ENCODE results near the gene UQCRH. TPM values are rescaled to one million over a fixed set of nuclear protein-coding genes. Genes with fewer than 3 reads are reported as not detected.
"Not testable (repeated sequence)": the region's sequence is repeated elsewhere in the genome, so short reads cannot be mapped to it uniquely, and the experiment has no call there.

Gene UQCRH
- total RNA-seq, 4 donors from 2014 or later, result 329 to 618 (median 564) TPM

DNA sequence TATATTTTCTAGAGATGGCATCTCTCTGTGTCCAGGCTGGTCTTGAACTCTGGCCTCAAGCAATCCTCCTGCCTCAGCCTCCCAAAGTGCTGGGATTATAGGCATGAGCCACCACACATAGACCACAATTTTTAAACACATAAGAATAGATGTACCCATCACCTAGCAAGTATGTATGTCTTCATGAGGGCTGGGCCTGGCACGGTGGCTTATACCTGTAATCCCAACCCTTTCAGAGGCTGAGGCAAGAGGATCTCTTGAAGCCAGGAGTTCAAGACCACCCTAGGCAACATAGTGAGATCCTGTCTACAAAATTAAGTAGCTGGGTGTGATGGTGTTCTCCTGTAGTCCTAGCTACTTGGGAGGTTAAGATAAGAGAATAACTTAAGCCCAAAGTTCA lies 13.8 kb downstream of the UQCRH start:
- Histone ChIP-seq H3K4me3 (no peak overlapping the region), H3K27me3 (no peaks in the 10 kb centered on the region), H3K27ac (no peak overlapping the region), H3K9me3 (no peaks in the 10 kb centered on the region), H3K36me3 (peaks cover 8 to 61% (median 19%) of the 10 kb centered on the region in 3 donors), H3K4me1 (no peaks in the 10 kb centered on the region)
- TF ChIP-seq POLR2A (IDR thresholded peaks at IDR 0.05), result no peak
- TF ChIP-seq, protein P1, sequence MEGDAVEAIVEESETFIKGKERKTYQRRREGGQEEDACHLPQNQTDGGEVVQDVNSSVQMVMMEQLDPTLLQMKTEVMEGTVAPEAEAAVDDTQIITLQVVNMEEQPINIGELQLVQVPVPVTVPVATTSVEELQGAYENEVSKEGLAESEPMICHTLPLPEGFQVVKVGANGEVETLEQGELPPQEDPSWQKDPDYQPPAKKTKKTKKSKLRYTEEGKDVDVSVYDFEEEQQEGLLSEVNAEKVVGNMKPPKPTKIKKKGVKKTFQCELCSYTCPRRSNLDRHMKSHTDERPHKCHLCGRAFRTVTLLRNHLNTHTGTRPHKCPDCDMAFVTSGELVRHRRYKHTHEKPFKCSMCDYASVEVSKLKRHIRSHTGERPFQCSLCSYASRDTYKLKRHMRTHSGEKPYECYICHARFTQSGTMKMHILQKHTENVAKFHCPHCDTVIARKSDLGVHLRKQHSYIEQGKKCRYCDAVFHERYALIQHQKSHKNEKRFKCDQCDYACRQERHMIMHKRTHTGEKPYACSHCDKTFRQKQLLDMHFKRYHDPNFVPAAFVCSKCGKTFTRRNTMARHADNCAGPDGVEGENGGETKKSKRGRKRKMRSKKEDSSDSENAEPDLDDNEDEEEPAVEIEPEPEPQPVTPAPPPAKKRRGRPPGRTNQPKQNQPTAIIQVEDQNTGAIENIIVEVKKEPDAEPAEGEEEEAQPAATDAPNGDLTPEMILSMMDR (IDR thresholded peaks at IDR 0.05), result no peak
- WGBS, 2 donors, result 75 to 100% methylated on average over 1 of the region's 1 CpG
- intact Hi-C loops (cut with DNase I), result no loop called here
- DNase-seq, result no peak

DNA sequence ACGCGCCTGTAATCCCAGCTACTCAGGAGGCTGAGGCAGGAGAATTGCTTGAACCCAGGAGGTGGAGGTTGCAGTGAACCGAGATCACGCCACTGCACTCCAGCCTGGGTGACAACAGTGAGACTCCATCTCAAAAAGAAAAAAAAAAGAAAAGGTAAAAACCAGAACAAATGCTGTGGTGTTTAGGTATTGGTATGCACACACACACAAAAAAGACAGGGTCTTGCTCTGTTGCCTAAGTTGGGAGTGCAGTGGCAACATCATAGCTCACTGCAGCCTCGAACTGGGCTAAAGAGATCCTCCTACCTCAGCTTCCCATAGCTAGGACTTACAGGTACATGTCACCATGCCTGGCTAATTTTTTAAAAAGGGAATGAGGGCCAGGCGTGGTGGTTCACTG lies 15.8 kb downstream of the UQCRH start:
- H3K36me3 ChIP-seq, result peaks cover 0 to 41% (median 6%) of the 10 kb centered on the region in 3 donors
- H3K9me3 ChIP-seq; H3K27me3 ChIP-seq; DNase-seq; H3K27ac ChIP-seq; H3K4me3 ChIP-seq; H3K4me1 ChIP-seq; intact Hi-C loops (cut with DNase I): not testable (repeated sequence)
- 86% methylated on average over 6 of the region's 6 CpGs for WGBS, 2 donors

DNA sequence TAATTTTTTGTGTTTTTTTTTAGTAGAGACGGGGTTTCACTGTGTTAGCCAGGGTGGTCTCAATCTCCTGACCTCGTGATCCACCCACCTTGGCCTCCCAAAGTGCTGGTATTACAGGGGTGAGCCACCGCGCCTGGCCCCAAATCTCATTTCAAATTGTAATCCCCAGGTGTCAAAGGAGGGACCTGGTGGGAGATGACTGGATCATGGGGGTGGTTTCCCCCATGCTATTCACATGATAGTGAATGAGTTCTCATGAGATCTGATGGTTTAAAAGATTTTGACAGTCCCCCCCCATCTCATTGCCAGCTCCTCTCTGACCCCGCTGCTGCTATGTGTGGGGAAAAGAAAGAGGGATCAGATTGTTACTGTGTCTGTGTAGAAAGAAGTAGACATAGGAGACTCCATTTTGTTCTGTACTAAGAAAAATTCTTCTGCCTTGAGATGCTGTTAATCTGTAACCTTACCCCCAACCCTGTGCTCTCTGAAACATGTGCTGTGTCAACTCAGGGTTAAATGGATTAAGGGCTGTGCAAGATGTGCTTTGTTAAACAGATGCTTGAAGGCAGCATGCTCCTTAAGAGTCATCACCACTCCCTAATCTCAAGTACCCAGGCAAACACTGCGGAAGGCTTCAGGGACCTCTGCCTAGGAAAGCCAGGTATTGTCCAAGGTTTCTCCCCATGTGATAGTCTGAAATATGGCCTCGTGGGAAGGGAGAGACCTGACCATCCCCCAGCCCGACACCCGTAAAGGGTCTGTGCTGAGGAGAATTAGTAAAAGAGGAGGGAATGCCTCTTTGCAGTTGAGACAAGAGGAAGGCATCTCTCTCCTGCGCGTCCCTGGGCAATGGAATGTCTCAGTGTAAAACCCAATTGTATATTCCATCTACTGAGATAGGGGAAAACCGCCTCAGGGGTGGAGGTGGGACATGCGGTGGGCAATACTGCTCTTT lies 16.7 kb downstream of the UQCRH start:
- intact Hi-C loops (cut with DNase I); H3K27me3 ChIP-seq; H3K27ac ChIP-seq; H3K4me1 ChIP-seq; H3K9me3 ChIP-seq; DNase-seq; H3K4me3 ChIP-seq: not testable (repeated sequence)
- WGBS, 2 donors, result 64 to 85% methylated on average over 9 to 12 of the region's 13 CpGs
- peaks cover 0 to 32% (median 0%) of the 10 kb centered on the region in 3 donors for H3K36me3 ChIP-seq

DNA sequence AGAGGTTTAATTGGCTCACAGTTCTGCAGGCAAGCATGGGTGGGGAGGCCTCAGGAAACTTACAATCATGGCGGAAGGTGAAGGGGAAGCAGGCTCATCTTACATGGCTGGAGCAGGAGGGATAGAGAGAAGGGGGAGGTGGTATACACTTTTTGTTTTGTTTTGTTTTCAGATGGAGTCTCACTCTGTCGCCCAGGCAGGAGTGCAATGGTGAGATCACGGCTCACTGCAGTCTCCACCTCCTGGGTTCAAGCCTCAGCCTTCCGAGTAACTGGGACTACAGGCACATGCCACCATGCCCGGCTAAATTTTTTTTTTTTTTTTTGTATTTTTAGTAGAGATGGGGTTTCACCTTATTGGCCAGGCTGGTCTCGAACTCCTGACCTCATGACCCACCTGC lies 18.7 kb downstream of the UQCRH start:
- Histone ChIP-seq H3K4me1 (peaks cover 0 to 14% (median 4%) of the 10 kb centered on the region in 3 donors), H3K36me3 (peaks cover 0 to 12% (median 0%) of the 10 kb centered on the region in 3 donors)
- H3K27ac ChIP-seq; H3K4me3 ChIP-seq; intact Hi-C loops (cut with DNase I); DNase-seq; H3K27me3 ChIP-seq; H3K9me3 ChIP-seq: not testable (repeated sequence)
- 82 to 88% methylated on average over 6 of the region's 6 CpGs for WGBS, 2 donors

DNA sequence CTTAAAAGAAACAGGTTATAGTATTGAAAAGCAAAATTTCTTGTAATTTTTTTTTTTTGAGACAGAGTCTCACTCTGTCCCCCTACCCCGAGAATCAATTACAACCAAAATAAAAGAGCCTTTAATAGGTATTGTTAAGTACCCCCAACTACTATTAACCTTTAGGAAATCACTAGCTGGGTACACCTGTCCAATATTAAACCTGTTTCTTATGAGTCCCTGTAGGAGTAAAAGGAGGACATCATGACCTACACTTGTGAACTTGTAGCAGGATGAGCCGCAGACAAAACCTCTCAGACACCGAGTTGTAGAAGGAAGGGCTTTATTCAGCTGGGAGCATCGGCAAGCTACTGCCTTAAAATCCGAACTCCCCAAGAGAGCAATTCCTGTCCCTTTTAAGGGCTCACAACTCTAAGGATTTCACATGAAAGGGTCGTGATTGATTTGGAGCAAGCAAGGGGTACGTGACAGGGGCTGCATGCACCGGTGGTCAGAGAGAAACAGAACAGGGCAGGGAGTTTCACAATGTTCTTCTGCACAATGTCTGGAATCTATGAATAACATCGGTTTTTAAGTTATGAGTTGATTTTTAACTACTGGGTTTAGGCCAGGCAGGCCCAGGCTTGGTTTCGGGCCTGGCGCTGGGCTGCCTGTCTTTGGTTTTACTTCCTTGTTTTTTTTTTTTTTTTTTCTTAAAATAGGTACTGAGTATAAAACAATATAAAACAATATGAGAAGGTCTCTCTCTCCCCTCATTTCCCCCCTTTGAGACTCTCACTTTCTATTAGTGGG lies 22.0 kb downstream of the UQCRH start:
- H3K27me3 ChIP-seq; intact Hi-C loops (cut with DNase I); H3K36me3 ChIP-seq; H3K9me3 ChIP-seq; DNase-seq; H3K4me3 ChIP-seq: not testable (repeated sequence)
- Histone ChIP-seq H3K4me1 (peaks cover 0 to 14% (median 4%) of the 10 kb centered on the region in 3 donors), H3K27ac (peak overlapping the region; percentile 54 to 73 (median 58))
- WGBS, 2 donors, result 40 to 59% methylated on average over 11 of the region's 11 CpGs

DNA sequence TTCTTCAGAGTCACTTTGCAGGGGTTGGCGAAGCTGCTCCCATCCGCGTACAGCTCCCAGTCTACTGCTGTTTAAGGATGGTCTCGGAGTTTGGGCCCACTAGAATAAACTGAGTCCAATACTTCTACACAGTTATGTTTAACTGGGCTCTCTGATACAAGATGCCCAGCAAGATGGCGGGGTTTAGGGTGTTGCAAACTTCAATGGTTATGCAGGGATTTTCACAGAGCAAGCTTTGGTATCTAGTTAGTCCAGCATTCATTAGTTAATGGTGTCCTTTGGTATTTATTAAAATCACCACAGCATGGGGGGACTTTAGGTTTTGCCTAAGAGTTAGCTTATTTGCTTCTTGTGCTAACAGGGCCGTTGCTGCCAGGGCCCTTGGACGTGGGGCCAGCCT lies 24.7 kb downstream of the UQCRH start:
- H3K4me3 ChIP-seq; H3K27ac ChIP-seq; H3K9me3 ChIP-seq; DNase-seq; H3K36me3 ChIP-seq; intact Hi-C loops (cut with DNase I); H3K27me3 ChIP-seq: not testable (repeated sequence)
- peaks cover 0 to 21% (median 4%) of the 10 kb centered on the region in 3 donors for H3K4me1 ChIP-seq
- 92 to 96% methylated on average over 7 of the region's 7 CpGs for WGBS, 2 donors

DNA sequence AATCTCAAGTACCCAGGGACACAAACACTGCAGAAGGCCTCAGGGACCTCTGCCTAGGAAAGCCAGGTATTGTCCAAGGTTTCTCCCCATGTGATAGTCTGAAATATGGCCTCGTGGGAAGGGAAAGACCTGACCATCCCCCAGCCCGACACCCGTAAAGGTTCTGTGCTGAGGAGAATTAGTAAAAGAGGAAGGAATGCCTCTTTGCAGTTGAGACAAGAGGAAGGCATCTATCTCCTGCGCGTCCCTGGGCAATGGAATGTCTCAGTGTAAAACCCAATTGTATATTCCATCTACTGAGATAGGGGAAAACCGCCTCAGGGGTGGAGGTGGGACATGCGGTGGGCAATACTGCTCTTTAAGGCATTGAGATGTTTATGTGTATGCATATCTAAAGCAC lies 26.3 kb downstream of the UQCRH start:
- DNase-seq; H3K27me3 ChIP-seq; H3K4me3 ChIP-seq; intact Hi-C loops (cut with DNase I); H3K9me3 ChIP-seq; H3K27ac ChIP-seq; H3K36me3 ChIP-seq: not testable (repeated sequence)
- 68 to 72% methylated on average over 5 to 7 of the region's 7 CpGs for WGBS, 2 donors
- H3K4me1 ChIP-seq, result peaks cover 0 to 21% (median 4%) of the 10 kb centered on the region in 3 donors

DNA sequence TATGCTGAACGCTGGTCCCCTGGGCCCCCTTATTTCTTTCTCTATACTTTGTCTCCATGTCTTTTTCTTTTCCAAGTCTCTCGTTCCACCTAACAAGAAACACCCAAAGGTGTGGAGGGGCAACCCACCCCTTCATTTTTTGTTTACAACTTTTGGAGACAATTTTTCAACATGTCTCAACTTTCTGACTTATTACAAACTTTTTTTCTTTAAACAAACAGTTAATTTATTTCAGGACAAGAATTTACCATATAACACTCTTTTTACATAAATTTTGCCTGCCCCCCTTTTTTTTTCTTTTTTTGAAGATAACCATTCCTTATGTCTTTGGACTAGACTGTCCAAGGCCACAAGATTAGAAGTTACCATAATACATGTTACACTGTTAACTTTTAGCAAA lies 26.9 kb downstream of the UQCRH start:
- H3K4me3 ChIP-seq; intact Hi-C loops (cut with DNase I); H3K27me3 ChIP-seq; H3K27ac ChIP-seq; DNase-seq; H3K9me3 ChIP-seq; H3K36me3 ChIP-seq: not testable (repeated sequence)
- H3K4me1 ChIP-seq, result peaks cover 0 to 16% (median 3%) of the 10 kb centered on the region in 3 donors
- WGBS, 2 donors, result 85 to 91% methylated on average over 2 of the region's 2 CpGs

DNA sequence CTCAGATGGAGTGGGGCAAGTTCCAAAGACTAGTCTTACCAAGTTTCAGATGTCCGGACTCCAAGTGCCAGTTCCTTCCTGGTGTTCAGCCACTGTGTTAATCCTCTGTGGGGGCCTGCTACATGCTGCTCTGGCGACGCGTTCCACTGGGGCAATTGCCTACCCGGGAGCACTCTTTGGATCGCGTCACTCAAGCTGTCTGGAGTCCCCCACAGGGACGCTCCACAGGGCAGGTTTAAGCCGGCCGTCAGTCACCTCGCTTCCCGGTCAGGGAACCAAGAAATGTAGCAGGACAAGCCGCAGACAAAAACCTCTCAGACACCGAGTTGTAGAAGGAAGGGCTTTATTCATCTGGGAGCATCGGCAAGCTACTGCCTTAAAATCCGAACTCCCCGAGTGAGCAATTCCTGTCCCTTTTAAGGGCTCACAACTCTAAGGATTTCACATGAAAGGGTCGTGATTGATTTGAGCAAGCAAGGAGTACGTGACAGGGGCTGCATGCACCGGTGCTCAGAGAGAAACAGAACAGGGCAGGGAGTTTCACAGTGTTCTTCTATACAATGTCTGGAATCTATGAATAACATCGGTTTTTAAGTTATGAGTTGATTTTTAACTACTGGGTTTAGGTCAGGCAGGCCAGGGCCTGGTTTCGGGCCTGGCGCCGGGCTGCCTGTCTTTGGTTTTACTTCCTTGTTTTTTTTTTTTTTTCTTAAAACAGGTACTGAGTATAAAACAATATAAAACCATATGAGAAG lies 28.5 kb downstream of the UQCRH start:
- H3K4me1 ChIP-seq; intact Hi-C loops (cut with DNase I); H3K27me3 ChIP-seq; DNase-seq; H3K9me3 ChIP-seq; H3K36me3 ChIP-seq; H3K4me3 ChIP-seq: not testable (repeated sequence)
- 51 to 68% methylated on average over 11 to 16 of the region's 24 CpGs for WGBS, 2 donors
- peak overlapping the region in 3 of 4 donors; percentile 15 to 55 (median 42) for H3K27ac ChIP-seq
